GM12875 (cell line): ENCODE measurements around the gene SRRM2.

Experiments used
- H3K4me3 ChIP-seq: one replicate; pipeline ENCODE4 v1.5.1; 2011; ENCODE audit warnings: low read depth, low read length, control low read depth
- CTCF ChIP-seq: IDR thresholded peaks from 2 replicates; pipeline ENCODE4 v1.5.1; 2011; ENCODE audit warnings: low read depth, mild to moderate bottlenecking, control low read depth, inconsistent platforms, low read length, moderate library complexity, borderline replicate concordance; ENCODE audit not compliant: insufficient read depth

SRRM2 gene

GRCh38 chr16:2715064-2715463, 37.4 kb upstream of the SRRM2 start:
- no peak overlapping the region for H3K4me3 ChIP-seq
- TF ChIP-seq CTCF, result no peak

- no peak for TF ChIP-seq CTCF
- H3K4me3 ChIP-seq, result no peak overlapping the region
Measured at GRCh38 chr16:2715519-2715918, 36.9 kb upstream of the SRRM2 start.

GRCh38 chr16:2715966-2716885, 36.2 kb upstream of the SRRM2 start:
- TF ChIP-seq CTCF, result no peak
- H3K4me3 ChIP-seq, result no peak overlapping the region

GRCh38 chr16:2716948-2717347, 35.5 kb upstream of the SRRM2 start:
- TF ChIP-seq CTCF, result no peak
- H3K4me3 ChIP-seq, result no peak overlapping the region

- TF ChIP-seq CTCF, result no peak
- no peak overlapping the region for H3K4me3 ChIP-seq
Measured at GRCh38 chr16:2717383-2718263, 34.8 kb upstream of the SRRM2 start.

- H3K4me3 ChIP-seq, result no peak overlapping the region
- no peak for TF ChIP-seq CTCF
Measured at GRCh38 chr16:2719328-2720063, 32.9 kb upstream of the SRRM2 start.
